GM18909 (cell line): ENCODE results near the gene POLR2I.

Experiments used
- ATAC-seq: cut with Tn5 transposase; IDR thresholded peaks from one replicate; pipeline ENCODE4 v1.9.1; 2021; ENCODE audit warnings: mild to moderate bottlenecking; ENCODE audit not compliant: unreplicated experiment, poor library complexity

POLR2I gene

DNA sequence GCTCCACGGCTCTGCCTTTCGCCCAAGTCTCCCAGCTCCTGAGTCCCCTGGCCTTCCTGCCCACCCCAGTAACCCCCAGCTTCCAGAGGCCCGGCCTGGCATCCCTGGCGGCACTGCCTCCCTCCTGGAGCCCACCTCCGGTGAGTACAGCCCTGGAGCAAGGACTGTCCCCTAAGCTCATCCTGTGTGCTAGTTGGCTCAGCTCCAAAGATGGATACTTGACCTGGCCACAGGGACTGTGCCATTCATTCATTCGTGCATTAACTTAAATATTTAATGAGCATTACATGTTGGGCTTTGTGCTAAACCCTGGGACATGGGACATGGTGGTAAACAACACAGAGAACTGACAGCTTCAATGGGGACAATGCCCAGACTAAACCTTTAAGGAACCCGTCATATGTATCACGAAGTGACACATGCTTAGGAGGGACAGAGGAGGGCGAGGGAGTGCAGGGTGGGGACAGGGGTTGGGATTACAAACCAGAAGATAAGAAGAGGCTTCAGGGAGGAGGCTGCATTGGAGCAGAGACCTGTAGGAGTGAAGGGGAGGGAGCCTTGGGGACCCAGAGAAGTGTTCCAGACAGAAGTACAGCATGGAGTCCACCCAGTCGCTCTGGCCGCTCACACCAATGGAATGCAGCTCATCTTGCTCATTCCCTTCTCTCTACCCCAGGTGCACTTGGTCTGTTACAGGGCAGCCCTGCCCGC is 10.7 kb downstream of the POLR2I start:
- no peak for ATAC-seq

DNA sequence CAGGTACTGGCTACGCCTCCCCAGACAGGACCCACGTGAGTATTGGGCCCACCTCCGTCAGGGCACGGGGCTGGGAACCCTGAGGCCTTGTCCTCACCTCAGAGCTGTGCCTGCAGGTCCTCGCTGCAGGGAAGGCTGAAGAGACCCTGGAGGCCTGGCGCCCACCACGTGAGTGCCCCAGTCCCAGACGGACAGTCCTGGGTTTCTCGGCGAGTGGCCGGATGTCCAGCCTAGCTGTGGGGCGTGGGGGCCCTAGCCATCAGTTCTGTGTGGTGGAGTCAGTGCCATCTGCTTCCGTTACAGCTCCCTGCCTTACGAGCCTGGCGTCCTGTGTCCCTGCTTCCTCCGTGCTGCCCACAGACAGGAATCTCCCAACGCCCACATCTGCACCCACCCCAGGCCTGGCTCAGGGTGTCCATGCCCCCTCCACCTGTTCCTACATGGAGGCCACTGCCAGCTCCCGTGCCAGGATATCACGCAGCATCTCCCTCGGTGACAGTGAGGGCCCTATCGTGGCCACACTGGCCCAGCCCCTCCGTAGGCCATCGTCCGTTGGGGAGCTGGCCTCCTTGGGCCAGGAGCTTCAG is 11.5 kb downstream of the POLR2I start:
- ATAC-seq: no peak

DNA sequence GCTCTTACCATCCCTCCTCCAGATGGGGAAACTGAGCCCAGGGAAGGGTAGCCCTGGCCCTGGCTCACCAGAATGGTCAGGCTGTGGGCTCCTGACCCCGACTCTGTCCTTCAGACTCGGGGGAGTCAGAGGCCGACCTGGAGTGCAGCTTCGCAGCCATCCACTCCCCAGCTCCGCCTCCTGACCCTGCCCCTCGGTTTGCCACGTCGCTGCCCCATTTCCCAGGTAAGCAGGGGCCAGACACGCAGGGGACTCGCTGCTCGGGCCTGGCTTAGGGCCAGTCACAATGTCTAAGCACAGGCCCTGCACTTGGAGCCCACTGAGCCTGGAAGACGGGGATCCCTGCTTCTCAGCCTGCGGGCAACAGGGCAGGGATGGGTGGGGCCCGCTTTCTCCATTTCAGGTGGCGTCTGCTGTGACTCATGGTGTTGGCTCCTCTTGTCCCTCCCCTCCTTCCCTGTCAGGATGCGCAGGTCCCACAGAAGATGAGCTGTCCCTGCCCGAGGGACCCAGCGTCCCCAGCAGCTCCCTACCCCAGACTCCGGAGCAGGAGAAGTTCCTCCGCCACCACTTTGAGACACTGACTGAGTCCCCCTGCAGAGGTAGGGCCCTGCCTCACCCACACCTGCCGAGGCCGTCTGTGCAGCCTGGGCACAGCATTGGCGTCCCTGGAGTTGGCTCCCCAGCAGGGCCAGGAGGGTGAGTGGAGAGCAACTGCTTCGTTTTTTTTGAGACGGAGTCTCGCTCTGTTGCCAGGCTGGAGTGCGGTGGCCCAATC is 12.9 kb downstream of the POLR2I start:
- ATAC-seq: no peak

DNA sequence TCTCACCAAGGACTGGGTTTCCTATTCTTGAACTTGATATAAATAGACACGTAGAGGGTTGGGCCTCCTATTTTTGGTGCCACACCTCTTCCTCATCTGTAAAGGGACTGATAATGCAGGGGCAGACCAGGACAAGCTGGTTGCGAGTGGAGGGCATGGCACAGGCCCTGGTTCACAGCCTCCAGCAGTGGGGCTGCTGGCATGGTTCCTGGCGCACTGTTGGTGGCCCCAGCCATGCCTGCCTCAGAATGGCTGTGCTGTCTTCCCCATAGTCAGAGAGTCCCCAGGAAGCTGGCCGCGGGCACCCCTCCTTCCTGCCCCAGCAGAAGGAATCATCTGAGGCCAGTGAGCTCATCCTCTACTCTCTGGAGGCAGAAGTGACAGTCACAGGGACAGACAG is 14.2 kb downstream of the POLR2I start:
- ATAC-seq: no peak

DNA sequence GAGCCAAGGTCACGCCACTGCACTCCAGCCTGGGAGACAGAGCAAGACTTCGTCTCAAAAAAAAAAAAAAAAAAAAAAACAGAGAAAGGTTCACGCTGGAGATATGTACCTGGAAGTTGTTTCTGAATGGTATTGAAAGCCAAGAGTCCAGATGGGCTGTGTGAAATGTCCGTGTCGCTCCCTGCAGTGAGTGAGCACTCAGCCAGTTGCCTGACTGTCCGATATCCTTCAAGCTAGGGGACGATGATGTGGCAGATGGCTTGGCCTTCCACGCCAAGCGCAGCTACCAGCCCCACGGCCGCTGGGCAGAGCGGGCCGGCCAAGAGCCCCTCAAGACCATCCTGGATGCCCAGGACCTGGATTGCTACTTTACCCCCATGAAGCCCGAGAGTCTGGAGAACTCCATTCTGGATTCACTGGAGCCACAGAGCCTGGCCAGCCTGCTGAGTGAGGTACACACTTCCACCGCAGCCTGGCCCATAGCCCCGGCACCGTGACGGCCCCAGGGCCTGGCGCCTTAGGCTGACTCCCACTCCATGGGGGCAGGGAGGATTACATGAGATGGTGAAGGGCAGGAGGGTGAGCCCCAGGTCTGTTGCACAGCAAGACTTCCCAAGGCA is 15.4 kb downstream of the POLR2I start:
- no peak for ATAC-seq

DNA sequence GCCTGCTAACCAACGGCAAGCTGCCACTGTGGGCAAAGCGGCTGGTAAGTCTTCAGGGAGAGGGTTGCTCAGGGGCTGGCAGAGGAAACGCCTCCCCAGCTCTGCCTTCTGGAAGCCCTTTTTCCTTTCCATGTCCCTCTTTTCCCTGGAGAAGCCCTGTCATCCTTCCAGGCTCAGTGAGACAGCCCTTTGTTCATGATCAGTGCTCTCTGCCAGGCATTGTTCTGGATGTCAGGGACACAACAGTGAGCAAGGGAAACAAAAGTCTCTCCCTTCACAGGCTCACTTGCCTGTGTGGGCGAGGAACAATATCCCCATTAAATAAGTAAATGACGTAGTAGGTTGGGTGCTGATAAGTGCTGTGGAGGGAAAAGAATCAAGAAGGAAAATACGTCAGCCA is 17.6 kb downstream of the POLR2I start:
- ATAC-seq: no peak

DNA sequence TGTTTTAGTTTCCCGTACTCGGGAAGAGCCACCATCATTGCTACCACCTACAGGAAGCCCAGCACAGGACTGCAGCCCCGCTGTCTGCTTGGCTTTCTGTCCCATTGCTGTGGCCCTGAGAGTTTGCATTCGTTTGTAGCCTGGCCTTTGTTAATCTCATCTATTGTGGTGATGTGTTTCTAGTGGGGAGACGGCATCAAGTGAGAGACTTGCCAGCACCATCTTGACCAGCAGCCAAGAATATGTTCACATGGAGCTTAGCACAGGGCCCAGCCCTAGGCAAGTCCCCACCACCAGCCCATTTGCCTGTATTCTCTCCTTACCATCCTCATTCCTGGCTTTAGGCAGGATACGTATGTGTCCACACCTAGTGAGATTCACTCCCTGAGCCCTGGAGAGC is 21.0 kb downstream of the POLR2I start:
- no peak for ATAC-seq

DNA sequence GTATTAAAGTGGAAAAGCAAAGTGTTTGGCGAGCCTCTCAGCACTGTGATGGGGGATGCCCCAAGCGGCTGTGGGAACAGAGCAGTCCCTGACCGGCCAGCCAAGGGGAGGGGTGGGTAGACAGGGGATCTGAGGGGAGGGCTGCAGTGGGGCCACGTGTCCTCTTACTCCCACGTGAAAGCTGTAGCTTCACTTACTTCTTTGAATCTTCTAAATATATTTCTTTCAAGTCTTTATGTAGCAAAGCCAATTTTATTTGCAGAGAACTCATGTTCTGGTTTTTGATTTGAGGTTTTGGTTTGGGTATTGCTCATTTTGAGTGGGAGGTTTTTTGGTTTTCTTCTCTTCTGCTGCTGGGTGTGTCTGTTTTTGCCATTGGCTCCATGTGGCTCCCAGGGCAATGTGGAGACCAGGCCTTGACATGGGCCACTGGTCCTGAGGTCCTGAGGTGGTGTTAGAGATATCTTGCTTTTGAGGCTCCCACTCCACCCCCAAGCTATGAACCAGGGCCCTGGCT is 21.5 kb downstream of the POLR2I start:
- ATAC-seq: no peak

DNA sequence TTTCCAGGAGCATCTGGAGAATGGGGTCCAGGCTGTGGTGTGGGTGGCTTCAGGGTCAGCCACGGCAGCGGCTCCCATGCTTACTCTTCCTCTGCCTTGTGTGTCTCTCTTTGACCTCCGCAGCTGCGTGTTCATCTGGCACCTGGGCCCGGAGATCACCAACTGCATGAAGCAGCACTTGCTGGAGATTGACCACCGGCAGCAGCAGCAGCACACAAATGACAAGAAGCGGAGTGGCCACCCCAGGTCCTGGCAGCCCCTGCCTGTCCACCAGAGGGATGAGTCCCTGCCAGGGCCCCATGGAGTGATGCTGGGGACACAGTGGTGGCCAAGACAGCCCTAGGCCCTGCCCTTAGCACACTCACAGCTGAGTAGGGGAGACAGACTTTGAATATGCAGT is 22.1 kb downstream of the POLR2I start:
- ATAC-seq: no peak

DNA sequence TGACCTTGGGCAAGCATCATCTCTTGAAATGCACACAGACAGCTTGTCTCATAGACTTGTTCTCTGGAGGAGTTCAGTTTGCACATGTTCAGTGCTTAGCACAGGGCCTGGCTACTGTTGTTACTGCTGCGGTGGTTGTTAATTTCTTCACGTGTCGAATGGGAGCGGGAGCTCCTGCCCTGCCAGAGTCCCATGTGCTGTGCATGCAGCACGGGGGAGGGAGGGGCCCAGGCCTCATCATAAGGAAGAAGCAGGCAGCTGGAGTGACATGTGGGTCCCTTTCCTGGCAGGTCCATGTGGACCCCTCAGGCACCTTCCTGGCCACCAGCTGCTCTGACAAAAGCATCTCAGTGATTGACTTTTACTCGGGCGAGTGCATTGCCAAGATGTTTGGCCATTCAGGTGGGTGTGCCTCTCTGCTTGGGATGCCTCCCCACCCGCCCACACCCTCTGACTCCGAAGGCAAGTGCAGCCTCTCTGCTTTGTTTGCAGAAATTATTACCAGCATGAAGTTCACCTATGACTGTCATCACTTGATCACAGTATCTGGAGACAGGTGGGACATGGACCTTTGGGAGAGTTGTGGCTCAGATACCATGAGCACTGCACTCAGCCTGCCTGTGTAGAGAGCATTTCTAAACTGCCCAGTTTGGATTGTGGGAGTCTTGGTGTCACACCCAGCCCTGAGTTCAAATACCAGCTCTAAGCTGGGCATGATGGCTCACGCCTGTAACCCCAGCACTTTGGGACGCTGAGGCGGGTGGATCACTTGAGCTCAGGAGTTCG is 23.6 kb downstream of the POLR2I start:
- ATAC-seq: no peak

DNA sequence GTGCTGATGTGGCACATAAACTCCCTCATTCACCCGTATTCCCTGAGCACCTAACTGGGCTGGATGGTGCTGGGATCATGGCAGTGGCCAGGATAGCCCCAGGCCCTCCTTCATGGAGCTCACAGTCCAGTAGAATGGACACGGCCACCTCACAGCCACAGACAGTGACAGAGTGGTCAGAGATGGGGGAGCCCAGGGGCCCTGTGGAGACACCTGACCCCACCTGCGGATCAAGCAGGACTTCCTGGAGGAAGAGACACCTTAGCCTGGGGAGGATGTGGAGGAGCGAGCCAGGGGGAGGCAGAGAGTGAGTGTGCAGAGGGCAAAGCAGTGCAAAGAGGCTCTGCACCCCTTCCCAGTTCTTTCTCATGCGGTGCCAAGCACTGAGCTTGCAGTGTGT is 24.8 kb downstream of the POLR2I start:
- no peak for ATAC-seq

DNA sequence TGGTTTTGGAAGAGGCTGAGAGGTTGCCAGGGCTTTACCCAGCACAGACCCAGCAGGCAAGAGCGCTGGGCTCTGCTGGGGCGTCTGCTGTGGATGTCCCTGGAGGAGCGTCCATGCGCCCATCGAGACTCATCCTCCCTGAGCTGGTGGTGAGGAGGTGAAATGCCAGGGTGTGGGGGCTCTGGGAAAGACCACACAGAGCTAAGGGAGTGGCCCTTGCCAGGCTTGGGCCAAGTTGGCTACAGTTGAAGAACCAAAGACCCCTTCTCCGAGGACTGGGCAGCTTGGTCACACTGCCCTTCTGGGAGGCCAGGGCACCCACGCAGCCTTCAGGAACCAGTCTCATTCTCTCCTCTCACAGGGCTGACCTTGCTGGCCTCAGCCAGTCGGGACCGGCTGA is 28.3 kb downstream of the POLR2I start:
- no peak for ATAC-seq

DNA sequence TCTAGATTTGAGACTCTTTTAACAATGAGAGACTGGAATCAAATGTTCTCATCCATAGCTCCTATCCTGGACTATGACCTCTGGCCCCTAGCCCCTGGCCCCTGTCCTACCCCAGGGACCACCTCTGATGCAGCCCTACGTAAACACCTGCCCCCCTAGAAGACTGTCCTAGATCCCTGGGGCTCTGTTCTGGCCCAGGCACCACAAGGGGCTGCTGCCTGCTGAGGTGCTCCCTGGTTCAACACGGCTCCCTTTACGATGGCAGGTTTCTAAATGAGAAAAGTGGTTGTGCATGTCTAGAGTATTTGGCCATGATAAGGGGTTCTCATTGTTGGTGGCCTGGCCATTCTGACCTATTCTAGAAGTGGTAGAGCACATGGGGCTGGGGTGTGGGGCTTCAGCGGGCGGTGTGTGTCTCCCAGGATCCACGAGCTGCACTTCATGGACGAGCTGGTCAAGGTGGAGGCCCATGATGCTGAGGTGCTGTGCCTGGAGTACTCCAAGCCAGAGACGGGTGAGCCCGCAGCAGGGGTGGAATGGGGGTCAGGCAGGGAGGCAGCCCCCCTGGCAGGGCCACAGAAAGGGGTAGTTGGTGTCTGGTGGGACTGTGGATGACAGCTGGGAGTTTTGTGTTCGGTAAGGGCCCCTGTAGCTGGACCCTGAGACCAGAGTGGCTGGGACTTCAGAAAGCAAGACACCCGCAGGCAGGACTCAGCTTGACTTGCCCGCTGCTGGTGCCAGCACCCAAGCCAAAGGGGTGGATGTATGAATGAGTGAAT is 30.3 kb downstream of the POLR2I start:
- ATAC-seq: no peak

DNA sequence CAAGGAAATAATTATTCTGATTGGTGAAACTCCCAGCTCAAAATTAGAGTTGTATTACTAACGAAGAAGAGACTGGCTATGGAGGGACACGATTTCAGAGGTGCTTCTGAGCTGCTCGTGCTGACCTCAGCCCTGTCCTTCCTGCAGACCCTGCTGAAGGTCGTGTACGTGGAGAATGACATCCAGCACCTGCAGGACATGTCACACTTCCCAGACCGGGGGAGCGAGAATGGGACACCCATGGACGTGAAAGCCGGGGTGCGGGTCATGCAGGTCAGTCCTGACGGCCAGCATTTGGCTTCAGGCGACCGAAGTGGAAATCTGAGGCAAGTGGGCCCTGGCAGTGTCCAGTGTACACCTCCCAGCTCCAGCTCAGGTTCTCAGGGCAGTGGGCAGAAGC is 31.8 kb downstream of the POLR2I start:
- no peak for ATAC-seq

DNA sequence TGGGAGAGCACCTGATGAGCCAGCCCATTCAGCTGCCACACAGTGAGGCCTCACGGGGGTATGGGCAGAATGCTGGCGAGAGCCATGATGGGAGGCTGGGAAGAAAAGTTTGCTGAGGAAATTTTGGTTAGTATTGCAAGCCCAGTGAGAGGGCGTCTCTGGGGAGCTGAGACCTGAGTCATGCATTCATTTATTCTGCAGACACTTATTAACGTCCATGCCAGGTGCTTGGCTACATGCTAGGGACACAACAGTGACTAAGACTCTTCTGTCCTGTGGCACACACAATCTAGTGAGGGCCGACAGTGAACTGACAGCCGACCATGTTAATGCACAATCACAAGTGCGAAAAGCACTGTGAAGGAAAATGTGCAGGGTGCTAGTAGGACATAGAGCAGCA is 32.8 kb downstream of the POLR2I start:
- no peak for ATAC-seq

DNA sequence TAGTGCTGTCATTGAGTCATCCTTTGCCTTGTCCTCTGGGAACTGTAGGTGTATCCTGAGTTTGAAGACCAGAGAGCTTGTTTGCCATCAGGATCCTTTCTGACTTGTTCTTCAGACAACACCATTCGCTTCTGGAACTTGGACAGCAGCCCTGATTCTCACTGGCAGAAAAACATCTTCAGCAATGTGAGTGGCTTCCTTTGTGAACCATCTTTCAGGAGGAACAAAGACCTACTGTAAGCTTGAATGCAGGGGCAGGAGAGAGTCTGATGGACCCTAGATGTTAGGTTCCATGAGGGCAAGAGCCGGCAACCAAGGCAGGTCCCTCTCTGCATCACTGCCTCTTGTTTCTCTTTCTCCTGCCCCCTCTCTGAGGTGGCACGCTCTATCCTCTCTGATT is 33.3 kb downstream of the POLR2I start:
- no peak for ATAC-seq

DNA sequence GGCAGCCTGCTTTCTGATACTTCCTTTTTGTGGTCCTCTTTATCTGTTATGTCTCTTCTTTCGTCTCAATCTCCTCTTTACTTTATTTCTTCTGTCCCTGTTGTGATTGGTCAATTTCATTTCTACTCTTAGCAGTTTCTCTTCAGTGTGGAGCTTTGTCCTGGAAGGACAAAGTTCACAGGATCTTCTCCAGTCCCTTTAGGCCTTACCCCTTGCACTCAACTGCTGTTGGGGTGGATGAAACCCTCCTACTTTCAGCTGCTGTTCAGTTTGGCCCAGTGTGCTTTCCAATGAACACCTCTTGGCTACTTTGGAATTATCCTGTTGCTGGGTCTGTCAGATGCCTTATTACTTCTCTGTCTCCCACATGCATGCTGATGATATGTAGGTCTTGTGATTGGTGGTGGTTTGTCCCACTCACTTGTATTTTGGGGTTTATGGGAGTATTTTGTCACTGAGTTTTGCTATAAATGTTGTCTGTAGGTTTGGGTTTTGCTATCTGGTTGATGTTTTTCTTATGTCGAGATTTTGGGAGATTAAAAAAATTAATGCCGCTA is 35.2 kb downstream of the POLR2I start:
- no peak for ATAC-seq

DNA sequence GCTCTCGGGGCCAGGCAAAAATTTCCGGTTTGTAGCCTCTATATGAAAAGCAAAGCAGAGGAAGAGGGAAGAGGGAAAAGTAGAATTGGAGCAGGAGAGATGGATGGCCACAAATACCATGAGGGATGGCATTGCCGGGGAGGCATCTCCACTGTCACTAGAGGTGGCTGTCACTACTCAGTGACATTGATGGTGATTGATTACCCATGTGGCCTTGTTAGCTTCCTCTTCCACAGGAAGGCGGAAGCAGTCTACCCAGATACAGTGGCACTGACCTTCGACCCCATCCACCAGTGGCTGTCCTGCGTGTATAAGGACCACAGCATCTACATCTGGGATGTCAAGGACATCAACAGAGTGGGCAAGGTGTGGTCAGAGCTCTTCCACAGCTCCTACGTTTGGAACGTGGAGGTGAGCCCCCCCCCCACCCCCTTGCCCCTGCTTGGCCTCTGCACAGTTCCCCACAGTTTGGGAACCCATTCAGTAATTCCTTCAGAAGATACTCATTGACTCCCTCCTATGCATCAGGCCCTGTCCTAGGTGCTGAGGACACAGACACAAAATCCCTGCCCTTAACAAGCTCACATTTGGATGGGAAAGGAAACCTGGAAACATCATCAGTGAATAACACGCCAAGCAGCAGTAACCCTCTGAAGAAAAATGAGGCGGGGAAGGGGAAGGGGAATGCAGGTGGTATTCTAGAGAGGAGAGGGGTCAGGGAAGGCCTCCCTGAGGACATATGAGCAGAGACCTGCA is 41.4 kb downstream of the POLR2I start:
- ATAC-seq: no peak

DNA sequence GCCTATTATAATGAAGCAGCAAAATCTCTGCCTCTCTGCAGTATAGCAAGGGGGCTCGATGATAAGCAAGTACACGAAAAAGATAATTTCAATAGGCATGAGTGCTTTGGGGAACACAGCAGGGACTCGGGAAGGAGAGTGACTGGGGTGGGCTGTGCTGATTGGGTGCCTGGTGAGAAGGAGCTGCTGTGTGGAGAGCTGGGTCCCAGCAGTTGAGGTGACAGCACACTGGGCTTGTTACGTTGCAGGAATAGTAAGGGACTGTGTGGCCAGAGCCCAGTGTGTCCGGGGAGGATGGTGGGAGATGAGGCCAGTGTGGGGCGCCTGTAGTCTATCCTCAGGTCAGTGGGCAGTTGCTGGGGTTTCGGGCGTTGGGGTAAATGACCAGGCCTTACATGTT is 42.6 kb downstream of the POLR2I start:
- no peak for ATAC-seq
